Right lobe of liver (tissue), 6 donors: ENCODE results near the gene DTL. TPM values are rescaled to one million over a fixed set of nuclear protein-coding genes. Genes with fewer than 3 reads are reported as not detected.

Experiments used
- ATAC-seq, 4 donors: fragments of 200-7000 bp; cut with Tn5 transposase; one replicate each; pipeline ENCODE4 v1.9.1; 2020; ENCODE audit warnings: mild to moderate bottlenecking in 4 of 4, moderate library complexity in 4 of 4
- DNase-seq, 3 donors: peaks; one replicate each; pipeline ENCODE4 v3.0.0-alpha.2; 2020
- H3K27ac ChIP-seq, 3 donors: fragments of 200-600 bp; one replicate each; pipeline ENCODE4 v1.8.0; 2022
- H3K27me3 ChIP-seq, 2 donors: fragments of 200-600 bp; one replicate each; pipeline ENCODE4 v1.8.0; 2022
- H3K36me3 ChIP-seq, 4 donors: fragments of 200-600 bp; sonication (generic) in 1 of 4; one replicate each; pipeline versions ENCODE4 v1.5.1 to v1.8.0; 2017 to 2022; ENCODE audit warnings: control low read depth in 1 of 4
- H3K4me1 ChIP-seq, 4 donors: fragments of 200-600 bp; sonication (generic) in 1 of 4; one replicate each; pipeline versions ENCODE4 v1.5.1 to v1.8.0; 2017 to 2022; ENCODE audit warnings: control low read depth in 1 of 4
- H3K4me3 ChIP-seq, 3 donors: fragments of 200-600 bp; one replicate each; pipeline ENCODE4 v1.8.0; 2022
- H3K9me3 ChIP-seq, 4 donors: fragments of 200-600 bp; sonication (generic) in 1 of 4; one replicate each; pipeline versions ENCODE4 v1.5.1 to v1.8.0; 2017 to 2022; ENCODE audit warnings: control low read depth in 1 of 4
- POLR2A ChIP-seq: fragments of 450-650 bp; IDR thresholded peaks from one replicate; pipeline ENCODE4 v1.6.1; 2017; ENCODE audit warnings: antibody characterized with exemption, mild to moderate bottlenecking
- WGBS: methylation state at CpG from one replicate; pipeline ENCODE4 v1.1.6; 2018; ENCODE audit warnings: low coverage, low lambda C conversion rate; ENCODE audit not compliant: insufficient coverage; ENCODE audit errors: missing lambda C conversion rate; 5-methylcytosine and 5-hydroxymethylcytosine counted together
- intact Hi-C, 2 donors: fragments of 100-400 bp; cut with DNase I; formaldehyde crosslinking; loops; one replicate each; pipeline versions ENCODE4 v1.11.2 to v1.14.1; 2022
- total RNA-seq, 6 experiments: library from RNA; depleted of rRNA in 2 of 6; stranded (reverse); fragments of >200 nt in 2 of 6; fragmentation: NEBNext Ultra II Directional in 3 of 6; extraction: Animal tissue kit (Norgen Biotek cat#: 25700) in 3 of 6; gene quantifications; one replicate each; pipeline versions ENCODE4 v1.1.0 to v1.2.4, GENCODE V29; 2016 to 2023
- TF ChIP-seq, protein P1 (sequence below), 4 donors: fragments of 200-600 bp in 3 of 4; fragments of 450-650 bp in 1 of 4; IDR thresholded peaks; one replicate each; pipeline versions ENCODE4 v1.5.1 to v1.8.0; 2016 to 2022; ENCODE audit warnings: antibody characterized with exemption in 4 of 4, mild to moderate bottlenecking in 2 of 4
- donor health status: DM: no; HTN: yes; CAD: no.
- donor health status: DM: no; HTN: no; CAD: no.
- donor health status: DM: no; HTN: no; CAD: no.
- donor health status: DM: no; HTN: yes; CAD: no.
- donor health status: DM: no; HTN: yes; CAD: no.

DTL gene
- total RNA-seq, 6 experiments from 2014 or later, result 0.07 to 12.2 (median 0.94) TPM

GRCh38 chr1:212045981-212046380, 10.4 kb downstream of the DTL start:
- no peak overlapping the region for H3K27ac ChIP-seq
- no peaks in the 10 kb centered on the region for H3K4me1 ChIP-seq
- no peaks in the 10 kb centered on the region for H3K36me3 ChIP-seq
- no peak overlapping the region for H3K4me3 ChIP-seq
- TF ChIP-seq, protein P1, sequence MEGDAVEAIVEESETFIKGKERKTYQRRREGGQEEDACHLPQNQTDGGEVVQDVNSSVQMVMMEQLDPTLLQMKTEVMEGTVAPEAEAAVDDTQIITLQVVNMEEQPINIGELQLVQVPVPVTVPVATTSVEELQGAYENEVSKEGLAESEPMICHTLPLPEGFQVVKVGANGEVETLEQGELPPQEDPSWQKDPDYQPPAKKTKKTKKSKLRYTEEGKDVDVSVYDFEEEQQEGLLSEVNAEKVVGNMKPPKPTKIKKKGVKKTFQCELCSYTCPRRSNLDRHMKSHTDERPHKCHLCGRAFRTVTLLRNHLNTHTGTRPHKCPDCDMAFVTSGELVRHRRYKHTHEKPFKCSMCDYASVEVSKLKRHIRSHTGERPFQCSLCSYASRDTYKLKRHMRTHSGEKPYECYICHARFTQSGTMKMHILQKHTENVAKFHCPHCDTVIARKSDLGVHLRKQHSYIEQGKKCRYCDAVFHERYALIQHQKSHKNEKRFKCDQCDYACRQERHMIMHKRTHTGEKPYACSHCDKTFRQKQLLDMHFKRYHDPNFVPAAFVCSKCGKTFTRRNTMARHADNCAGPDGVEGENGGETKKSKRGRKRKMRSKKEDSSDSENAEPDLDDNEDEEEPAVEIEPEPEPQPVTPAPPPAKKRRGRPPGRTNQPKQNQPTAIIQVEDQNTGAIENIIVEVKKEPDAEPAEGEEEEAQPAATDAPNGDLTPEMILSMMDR (IDR thresholded peaks at IDR 0.05), result no peak
- TF ChIP-seq POLR2A, result no peak
- H3K9me3 ChIP-seq, result no peaks in the 10 kb centered on the region
- WGBS, result 83% methylated on average over 1 of the region's 2 CpGs
- no peaks in the 10 kb centered on the region for H3K27me3 ChIP-seq
- no peak for ATAC-seq
- no peak for DNase-seq
- intact Hi-C loops, result no loop called here

DNA sequence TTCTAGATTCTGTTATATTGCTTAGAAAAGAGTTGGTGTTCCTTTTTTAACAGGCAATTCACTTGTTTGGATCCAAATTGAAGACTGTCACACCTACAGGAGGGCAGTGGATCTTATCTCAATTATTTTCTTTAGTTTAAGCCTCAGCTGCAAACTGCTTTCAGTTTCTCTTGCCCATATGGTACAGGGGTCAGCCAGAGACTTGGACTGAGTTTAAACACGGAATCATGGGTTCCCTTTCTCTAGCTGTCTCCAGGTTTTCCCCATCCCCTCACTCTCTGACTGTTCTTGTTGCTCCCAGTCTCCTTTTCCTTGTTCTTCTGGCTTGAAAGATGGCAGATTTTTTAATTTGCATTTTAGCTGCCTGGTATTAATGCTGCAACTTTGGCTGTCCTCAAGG, 18.4 kb downstream of the DTL start:
- no peaks in the 10 kb centered on the region for H3K36me3 ChIP-seq
- 25% methylated on average over 1 of the region's 1 CpG for WGBS
- intact Hi-C loops, result no loop called here
- H3K9me3 ChIP-seq, result peaks cover 0 to 8% (median 0%) of the 10 kb centered on the region in 4 donors
- H3K4me1 ChIP-seq, result no peaks in the 10 kb centered on the region
- H3K27ac ChIP-seq, result no peak overlapping the region
- no peaks in the 10 kb centered on the region for H3K27me3 ChIP-seq
- no peak overlapping the region for H3K4me3 ChIP-seq
- DNase-seq (no peak), ATAC-seq (peak in 1 of 4 donors; percentile 29)
- TF ChIP-seq POLR2A, result no peak
- TF ChIP-seq, protein P1 (IDR thresholded peaks at IDR 0.05), result no peak

DNA sequence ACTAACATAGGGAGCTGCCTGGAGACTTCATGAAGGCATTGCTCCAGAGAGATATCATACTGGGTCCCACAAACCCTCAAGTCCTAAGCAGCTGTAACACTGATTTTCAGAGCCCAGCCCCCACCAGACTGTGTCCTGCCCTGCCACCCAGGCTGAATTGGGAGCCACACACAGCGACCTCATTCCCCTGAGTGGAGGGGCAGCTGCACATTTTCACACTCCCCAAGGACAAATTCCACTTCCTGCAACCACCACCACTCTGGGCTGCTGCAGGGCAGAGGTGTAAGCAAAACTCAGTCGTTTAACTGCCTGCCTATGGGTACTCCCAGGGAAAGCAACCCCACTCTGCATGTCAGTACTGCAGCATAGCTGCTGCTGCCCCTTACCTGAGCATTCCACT, 19.8 kb downstream of the DTL start:
- H3K27me3 ChIP-seq, result no peaks in the 10 kb centered on the region
- DNase-seq (no peak), ATAC-seq (no peak)
- TF ChIP-seq POLR2A, result no peak
- TF ChIP-seq, protein P1 (IDR thresholded peaks at IDR 0.05), result no peak
- peaks cover 0 to 8% (median 0%) of the 10 kb centered on the region in 4 donors for H3K9me3 ChIP-seq
- H3K4me1 ChIP-seq, result no peaks in the 10 kb centered on the region
- intact Hi-C loops, result loop anchor here in 1 of 2 donors (5.0 kb wide), 1 partner anchor 402 kb away; no protein-coding TSS in a partner anchor
- no peak overlapping the region for H3K4me3 ChIP-seq
- 100% methylated on average over 1 of the region's 2 CpGs for WGBS
- no peak overlapping the region for H3K27ac ChIP-seq
- H3K36me3 ChIP-seq, result no peaks in the 10 kb centered on the region

GRCh38 chr1:212060632-212061472, 25.3 kb downstream of the DTL start:
- no peak overlapping the region for H3K27ac ChIP-seq
- 60% methylated on average over 5 of the region's 6 CpGs for WGBS
- no peak overlapping the region for H3K4me3 ChIP-seq
- ATAC-seq, result no peak
- no peaks in the 10 kb centered on the region for H3K4me1 ChIP-seq
- DNase-seq, result no peak
- no peaks in the 10 kb centered on the region for H3K27me3 ChIP-seq
- no peaks in the 10 kb centered on the region for H3K36me3 ChIP-seq
- peaks cover 0 to 8% (median 0%) of the 10 kb centered on the region in 4 donors for H3K9me3 ChIP-seq
- intact Hi-C loops, result loop anchor here in 1 of 2 donors (10.0 kb wide), 1 partner anchor 394 kb away; no protein-coding TSS in a partner anchor
- TF ChIP-seq POLR2A, result no peak
- TF ChIP-seq, protein P1 (IDR thresholded peaks at IDR 0.05), result no peak
